ENCODE results near the gene NR0B2.

- TF ChIP-seq CTCF (IDR thresholded peaks at IDR 0.05; ENCODE audit: poor library complexity): no peak
- TF ChIP-seq EZH2 (IDR thresholded peaks at IDR 0.05; ENCODE audit: borderline replicate concordance): no peak
Measured at GRCh38 chr1:26864610-26865480, 48.9 kb downstream of the NR0B2 start.

All from hepatocyte (in vitro differentiated cells).